Naive thymus-derived CD4-positive, alpha-beta T cell (primary cell): ENCODE measurements around the gene RPL31. TPM values are rescaled to one million over a fixed set of nuclear protein-coding genes. Genes with fewer than 3 reads are reported as not detected.
A peak's percentile ranks its signal among the peaks of the same experiment; 100 is the strongest.
"Not testable (repeated sequence)": the region's sequence is repeated elsewhere in the genome, so short reads cannot be mapped to it uniquely, and the experiment has no call there.

Source experiments
- ATAC-seq: fragments of 150-1000 bp; cut with Tn5 transposase; 2 replicates; pipeline ENCODE4 v1.10.0; 2021; ENCODE audit warnings: mild to moderate bottlenecking, moderate library complexity
- CTCF ChIA-PET: fragments of 350-600 bp; sonication (Branson Sonifier 250); formaldehyde crosslinking; loops from one replicate; lab custom pipeline; 2021; ENCODE audit warnings: antibody characterized with exemption; lab: Charles Lee
- POLR2A ChIA-PET: fragments of 350-600 bp; sonication (Branson Sonifier 250); formaldehyde crosslinking; loops from one replicate; lab custom pipeline; 2021; ENCODE audit warnings: antibody characterized with exemption, inconsistent platforms; lab: Charles Lee
- DNase-seq, 9 donors: peaks; one replicate each; pipeline versions ENCODE4 v3.0.0 to v3.0.0-alpha.2; 2020 to 2022; ENCODE audit warnings: mixed read lengths in 1 of 9
- H3K27ac ChIP-seq: one replicate; pipeline ENCODE4 v1.7.0; 2013; ENCODE audit warnings: mild to moderate bottlenecking, low read depth, low read length, moderate library complexity
- H3K27me3 ChIP-seq, 2 donors: one replicate each; pipeline ENCODE4 v1.7.0; 2013; ENCODE audit warnings: low read length in 2 of 2, mild to moderate bottlenecking in 2 of 2, moderate library complexity in 2 of 2; ENCODE audit not compliant: control insufficient read depth in 2 of 2, insufficient read depth in 2 of 2
- H3K36me3 ChIP-seq, 3 experiments: 1 replicate in 2 of 3; 2 replicates in 1 of 3; pipeline ENCODE4 v1.7.0; 2013; ENCODE audit warnings: low read length in 3 of 3, mild to moderate bottlenecking in 3 of 3, moderate library complexity in 1 of 3; ENCODE audit not compliant: insufficient read depth in 3 of 3, control insufficient read depth in 2 of 3
- H3K4me1 ChIP-seq, 2 donors: one replicate each; pipeline ENCODE4 v1.7.0; 2013; ENCODE audit warnings: low read length in 2 of 2, mild to moderate bottlenecking in 2 of 2, moderate library complexity in 1 of 2; ENCODE audit not compliant: control insufficient read depth in 2 of 2, insufficient read depth in 2 of 2
- H3K4me3 ChIP-seq: 2 replicates; pipeline ENCODE4 v1.7.0; 2013; ENCODE audit warnings: mild to moderate bottlenecking, low read length
- H3K9me3 ChIP-seq, 3 experiments: 1 replicate in 2 of 3; 2 replicates in 1 of 3; pipeline ENCODE4 v1.7.0; 2013; ENCODE audit warnings: low read length in 3 of 3; ENCODE audit not compliant: control insufficient read depth in 2 of 3
- H3K27ac Mint-ChIP-seq, 9 donors: one replicate each; pipeline ENCODE4 v1.8.0; 2020 to 2022; ENCODE audit warnings: mixed read lengths in 9 of 9, mild to moderate bottlenecking in 8 of 9, moderate library complexity in 5 of 9, inconsistent platforms in 2 of 9
- H3K27me3 Mint-ChIP-seq, 5 donors: one replicate each; pipeline ENCODE4 v1.8.0; 2021 to 2022; ENCODE audit warnings: mixed read lengths in 5 of 5, mild to moderate bottlenecking in 1 of 5
- H3K36me3 Mint-ChIP-seq, 5 donors: one replicate each; pipeline ENCODE4 v1.8.0; 2020 to 2022; ENCODE audit warnings: mixed read lengths in 5 of 5, mild to moderate bottlenecking in 3 of 5, inconsistent platforms in 1 of 5
- H3K4me1 Mint-ChIP-seq, 7 donors: one replicate each; pipeline ENCODE4 v1.8.0; 2020 to 2022; ENCODE audit warnings: mixed read lengths in 7 of 7, mild to moderate bottlenecking in 3 of 7, inconsistent platforms in 1 of 7
- H3K4me3 Mint-ChIP-seq, 10 donors: one replicate each; pipeline ENCODE4 v1.8.0; 2020 to 2022; ENCODE audit warnings: mild to moderate bottlenecking in 10 of 10, mixed read lengths in 10 of 10, moderate library complexity in 6 of 10, inconsistent platforms in 2 of 10
- H3K9me3 Mint-ChIP-seq, 11 donors: one replicate each; pipeline ENCODE4 v1.8.0; 2020 to 2022; ENCODE audit warnings: mixed read lengths in 11 of 11, mild to moderate bottlenecking in 4 of 11, inconsistent platforms in 1 of 11, moderate library complexity in 1 of 11
- intact Hi-C, 2 donors: fragments of 100-400 bp; cut with micrococcal nuclease; formaldehyde crosslinking; loops; one replicate each; pipeline ENCODE4 v1.15.1; 2023
- polyA plus RNA-seq, 2 donors: library from polyadenylated mRNA; unstranded; fragments of 300-500 nt; fragmentation: Illumina TruSeq; gene quantifications; one replicate each; pipeline ENCODE4 v1.2.3, GENCODE V29; 2021
- total RNA-seq, 6 experiments: library from RNA in 5 of 6; stranded (reverse) in 5 of 6; gene quantifications; 1 replicate in 5 of 6; 2 replicates in 1 of 6; pipeline ENCODE4 v1.2.3 and lab custom pipeline; 2021 to 2026

RPL31 gene
- total and polyA plus RNA-seq, 7 experiments from 2014 or later, result 1,182 to 8,686 (median 2,740) TPM

- Histone ChIP-seq H3K4me1 (no peaks in the 10 kb centered on the region), H3K4me3 (no peak overlapping the region), H3K36me3 (no peaks in the 10 kb centered on the region), H3K27me3 (no peaks in the 10 kb centered on the region), H3K27ac (no peak overlapping the region), H3K9me3 (no peaks in the 10 kb centered on the region)
- no peak for ATAC-seq
- Mint-ChIP-seq H3K4me3 (no peak overlapping the region), H3K36me3 (peaks cover 0 to 7% (median 0%) of the 10 kb centered on the region in 5 donors), H3K9me3 (no peaks in the 10 kb centered on the region), H3K27ac (no peak overlapping the region), H3K27me3 (no peaks in the 10 kb centered on the region), H3K4me1 (no peaks in the 10 kb centered on the region)
- intact Hi-C loops, result no loop called here
- ChIA-PET POLR2A (no interaction called here), CTCF (no interaction called here)
- DNase-seq, result no peak
Measured at GRCh38 chr2:101045330-101045729, 43.2 kb downstream of the RPL31 start.

GRCh38 chr2:101047075-101047766 lies 45.1 kb downstream of the RPL31 start:
- no peak overlapping the region for H3K27ac ChIP-seq
- DNase-seq (no peak), ATAC-seq (no peak)
- Mint-ChIP-seq H3K36me3 (peaks cover 0 to 8% (median 0%) of the 10 kb centered on the region in 5 donors), H3K27me3 (no peaks in the 10 kb centered on the region), H3K4me3 (no peak overlapping the region), H3K9me3 (no peaks in the 10 kb centered on the region), H3K27ac (peak overlapping the region in 1 of 9 donors; percentile 21), H3K4me1 (no peaks in the 10 kb centered on the region)
- intact Hi-C loops, result no loop called here
- H3K4me3 ChIP-seq, result no peak overlapping the region
- H3K36me3 ChIP-seq, result no peaks in the 10 kb centered on the region
- H3K9me3 ChIP-seq, result no peaks in the 10 kb centered on the region
- no peaks in the 10 kb centered on the region for H3K4me1 ChIP-seq
- ChIA-PET POLR2A (no interaction called here), CTCF (interaction anchor here (0.6 to 0.8 kb wide), 2 partner anchors 35 to 428 kb away, joined by 3 to 4 read pairs; no protein-coding TSS in a partner anchor)
- no peaks in the 10 kb centered on the region for H3K27me3 ChIP-seq

GRCh38 chr2:101047774-101048173 lies 45.7 kb downstream of the RPL31 start:
- H3K4me1 ChIP-seq, result no peaks in the 10 kb centered on the region
- H3K27me3 Mint-ChIP-seq, result no peaks in the 10 kb centered on the region
- intact Hi-C loops, result no loop called here
- ChIA-PET POLR2A (no interaction called here), CTCF (interaction anchor here (0.8 kb wide), 1 partner anchor 35 kb away, joined by 4 read pairs; no protein-coding TSS in a partner anchor)
- no peak overlapping the region for H3K4me3 ChIP-seq
- H3K9me3 Mint-ChIP-seq, result no peaks in the 10 kb centered on the region
- no peak overlapping the region for H3K4me3 Mint-ChIP-seq
- no peak overlapping the region for H3K27ac Mint-ChIP-seq
- no peak overlapping the region for H3K27ac ChIP-seq
- ATAC-seq, result no peak
- DNase-seq, result no peak
- H3K27me3 ChIP-seq, result no peaks in the 10 kb centered on the region
- H3K36me3 ChIP-seq, result no peaks in the 10 kb centered on the region
- no peaks in the 10 kb centered on the region for H3K4me1 Mint-ChIP-seq
- no peaks in the 10 kb centered on the region for H3K9me3 ChIP-seq
- peaks cover 0 to 8% (median 0%) of the 10 kb centered on the region in 5 donors for H3K36me3 Mint-ChIP-seq

- no peak overlapping the region for H3K27ac Mint-ChIP-seq
- Histone ChIP-seq H3K27ac (no peak overlapping the region), H3K4me3 (no peak overlapping the region), H3K4me1 (no peaks in the 10 kb centered on the region), H3K9me3 (no peaks in the 10 kb centered on the region), H3K27me3 (no peaks in the 10 kb centered on the region), H3K36me3 (no peaks in the 10 kb centered on the region)
- H3K36me3 Mint-ChIP-seq, result peaks cover 0 to 8% (median 0%) of the 10 kb centered on the region in 5 donors
- intact Hi-C loops, result no loop called here
- H3K4me1 Mint-ChIP-seq, result no peaks in the 10 kb centered on the region
- H3K4me3 Mint-ChIP-seq, result no peak overlapping the region
- CTCF ChIA-PET, result no interaction called here
- no peak for DNase-seq
- H3K27me3 Mint-ChIP-seq, result peaks cover 0 to 2% (median 0%) of the 10 kb centered on the region in 5 donors
- no peaks in the 10 kb centered on the region for H3K9me3 Mint-ChIP-seq
- POLR2A ChIA-PET, result interaction anchor here (0.6 kb wide), 1 partner anchor 723 kb away, joined by 3 read pairs; no protein-coding TSS in a partner anchor
- ATAC-seq, result no peak
Measured at GRCh38 chr2:101048756-101049155, 46.7 kb downstream of the RPL31 start.

GRCh38 chr2:101050886-101051285 lies 48.8 kb downstream of the RPL31 start:
- H3K36me3 ChIP-seq, H3K36me3 Mint-ChIP-seq, H3K4me3 Mint-ChIP-seq, ATAC-seq, H3K9me3 ChIP-seq, intact Hi-C loops, H3K27ac ChIP-seq, CTCF ChIA-PET, H3K4me1 Mint-ChIP-seq, DNase-seq, H3K4me1 ChIP-seq, H3K27ac Mint-ChIP-seq, POLR2A ChIA-PET, H3K27me3 Mint-ChIP-seq, H3K27me3 ChIP-seq, H3K9me3 Mint-ChIP-seq, H3K4me3 ChIP-seq: not testable (repeated sequence)

- no peaks in the 10 kb centered on the region for H3K4me1 ChIP-seq
- POLR2A ChIA-PET, result no interaction called here
- DNase-seq (no peak), ATAC-seq (no peak)
- intact Hi-C loops, result no loop called here
- Mint-ChIP-seq H3K27me3 (peaks cover 0 to 2% (median 0%) of the 10 kb centered on the region in 5 donors), H3K4me1 (no peaks in the 10 kb centered on the region), H3K36me3 (peaks cover 0 to 10% (median 0%) of the 10 kb centered on the region in 5 donors), H3K9me3 (no peaks in the 10 kb centered on the region), H3K27ac (no peak overlapping the region), H3K4me3 (no peak overlapping the region)
- no peak overlapping the region for H3K4me3 ChIP-seq
- H3K27me3 ChIP-seq, result no peaks in the 10 kb centered on the region
- CTCF ChIA-PET, result interaction anchor here (0.7 kb wide), 1 partner anchor 40 kb away, joined by 4 read pairs; no protein-coding TSS in a partner anchor
- H3K9me3 ChIP-seq, result no peaks in the 10 kb centered on the region
- H3K36me3 ChIP-seq, result no peaks in the 10 kb centered on the region
- H3K27ac ChIP-seq, result no peak overlapping the region
Measured at GRCh38 chr2:101052147-101052546, 50.1 kb downstream of the RPL31 start.

- POLR2A ChIA-PET, result no interaction called here
- intact Hi-C loops, result no loop called here
- no peak for DNase-seq
- Mint-ChIP-seq H3K4me1 (no peaks in the 10 kb centered on the region), H3K9me3 (no peaks in the 10 kb centered on the region), H3K36me3 (peaks cover 0 to 10% (median 3%) of the 10 kb centered on the region in 5 donors), H3K27ac (no peak overlapping the region), H3K27me3 (peaks cover 0 to 2% (median 0%) of the 10 kb centered on the region in 5 donors), H3K4me3 (no peak overlapping the region)
- no peak overlapping the region for H3K27ac ChIP-seq
- H3K36me3 ChIP-seq, result no peaks in the 10 kb centered on the region
- CTCF ChIA-PET, result no interaction called here
- H3K27me3 ChIP-seq, result no peaks in the 10 kb centered on the region
- ATAC-seq, result no peak
- no peak overlapping the region for H3K4me3 ChIP-seq
- no peaks in the 10 kb centered on the region for H3K9me3 ChIP-seq
- no peaks in the 10 kb centered on the region for H3K4me1 ChIP-seq
Measured at GRCh38 chr2:101053117-101053516, 51.0 kb downstream of the RPL31 start.
